RWPE1 (cell line): ENCODE results near the gene NR1H2.

Experiments
- CTCF ChIA-PET: fragments of 350-600 bp; sonication (Branson Sonifier 250); formaldehyde crosslinking; extraction: SDS; loops from one replicate; lab custom pipeline; 2021; lab: Yijun Ruan, JAX
- POLR2A ChIA-PET: fragments of 400-600 bp; formaldehyde crosslinking; extraction: SDS; loops from one replicate; lab custom pipeline; 2020; ENCODE audit warnings: antibody characterized with exemption; ENCODE audit not compliant: low non-redundant PET; lab: Yijun Ruan, JAX
- DNase-seq: peaks from one replicate; pipeline ENCODE4 v3.0.0; 2012; ENCODE audit warnings: low spot score
- H3K27ac ChIP-seq: fragments of 450-650 bp; 2 replicates; pipeline ENCODE4 v1.5.1; 2017
- CTCF ChIP-seq: fragments of 450-650 bp; conservative IDR thresholded peaks from 2 replicates; pipeline ENCODE4 v1.5.1; 2017; ENCODE audit warnings: low read depth, mild to moderate bottlenecking

NR1H2 gene

GRCh38 chr19:50416034-50416977, 40.0 kb downstream of the NR1H2 start:
- no peak for TF ChIP-seq CTCF
- CTCF ChIA-PET = no interaction called here

GRCh38 chr19:50417111-50418081, 41.1 kb downstream of the NR1H2 start:
- POLR2A ChIA-PET = no interaction called here
- CTCF ChIA-PET = no interaction called here
- no peak overlapping the region for H3K27ac ChIP-seq
- TF ChIP-seq CTCF = no peak
- no peak for DNase-seq

More at GRCh38 chr19:50416034-50416977, 40.0 kb downstream of the NR1H2 start:
- POLR2A ChIA-PET = interaction anchor here (1.3 kb wide), 1 partner anchor 12 kb away, joined by 4 read pairs; no protein-coding TSS in a partner anchor
- no peak overlapping the region for H3K27ac ChIP-seq
- DNase-seq = no peak

- ChIA-PET CTCF (no interaction called here), POLR2A (no interaction called here)
Observed at GRCh38 chr19:50418176-50419021, 42.1 kb downstream of the NR1H2 start, which contains the start of gene SPIB. Gene SPIB (plus strand): TSS chr19:50418938. CDS start chr19:50418963, 25 bp downstream.

GRCh38 chr19:50419022-50419579, 42.8 kb downstream of the NR1H2 start:
- no peak for DNase-seq
- POLR2A ChIA-PET = no interaction called here
- CTCF ChIA-PET = no interaction called here
- no peak overlapping the region for H3K27ac ChIP-seq
- TF ChIP-seq CTCF = no peak

More at GRCh38 chr19:50418176-50419021, 42.1 kb downstream of the NR1H2 start, which contains the start of gene SPIB:
- DNase-seq = no peak
- H3K27ac ChIP-seq = no peak within 1 kb of the TSS
- TF ChIP-seq CTCF = no peak

GRCh38 chr19:50419580-50420035, 43.4 kb downstream of the NR1H2 start:
- no peak for DNase-seq
- POLR2A ChIA-PET = no interaction called here
- no peak for TF ChIP-seq CTCF
- no peak overlapping the region for H3K27ac ChIP-seq
- CTCF ChIA-PET = no interaction called here
